ENCODE data around the gene ATP8B4.
A peak's percentile ranks its signal among the peaks of the same experiment; 100 is the strongest.

Gene ATP8B4

DNA sequence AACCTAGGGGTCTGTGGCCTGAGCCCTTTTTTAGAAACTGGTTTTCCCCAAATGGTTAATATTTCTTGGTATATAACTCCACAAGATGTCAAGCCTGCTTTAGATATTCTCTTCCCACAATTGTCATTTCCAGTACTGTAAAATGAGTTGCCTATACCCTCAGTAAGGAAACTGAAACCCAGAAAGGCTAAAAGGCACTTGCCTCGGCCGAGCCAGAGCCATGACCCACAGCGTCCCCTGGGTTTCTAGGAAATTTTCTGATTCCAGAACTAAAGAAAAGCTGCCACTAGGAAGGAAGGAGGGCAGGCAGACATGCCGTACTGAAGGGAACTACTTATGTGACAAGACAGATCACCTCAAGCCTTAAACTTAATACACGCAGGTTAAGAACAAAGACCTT, 59.1 kb downstream of the ATP8B4 start:
- no peak overlapping the region for H3K4me3 ChIP-seq
- no peaks in the 10 kb centered on the region for H3K9me3 ChIP-seq (ENCODE audit: low read depth, low read length)
- H3K36me3 ChIP-seq (ENCODE audit: insufficient read depth, low read length) = no peaks in the 10 kb centered on the region
- H3K27ac ChIP-seq = no peak overlapping the region
- no peak overlapping the region for H3K9ac ChIP-seq (ENCODE audit: insufficient read length)
- TF ChIP-seq POLR2AphosphoS5 (IDR thresholded peaks at IDR 0.05; ENCODE audit: borderline replicate concordance, low read depth, low read length) = no peak
- no peak for TF ChIP-seq EZH2 (IDR thresholded peaks at IDR 0.05)
- TF ChIP-seq FOXP2 (optimal IDR thresholded peaks at IDR 0.05; ENCODE audit: control extremely low read depth, extremely low read length, insufficient read depth) = no peak
- no peak for DNase-seq (ENCODE audit: low read depth, low spot score)

DNA sequence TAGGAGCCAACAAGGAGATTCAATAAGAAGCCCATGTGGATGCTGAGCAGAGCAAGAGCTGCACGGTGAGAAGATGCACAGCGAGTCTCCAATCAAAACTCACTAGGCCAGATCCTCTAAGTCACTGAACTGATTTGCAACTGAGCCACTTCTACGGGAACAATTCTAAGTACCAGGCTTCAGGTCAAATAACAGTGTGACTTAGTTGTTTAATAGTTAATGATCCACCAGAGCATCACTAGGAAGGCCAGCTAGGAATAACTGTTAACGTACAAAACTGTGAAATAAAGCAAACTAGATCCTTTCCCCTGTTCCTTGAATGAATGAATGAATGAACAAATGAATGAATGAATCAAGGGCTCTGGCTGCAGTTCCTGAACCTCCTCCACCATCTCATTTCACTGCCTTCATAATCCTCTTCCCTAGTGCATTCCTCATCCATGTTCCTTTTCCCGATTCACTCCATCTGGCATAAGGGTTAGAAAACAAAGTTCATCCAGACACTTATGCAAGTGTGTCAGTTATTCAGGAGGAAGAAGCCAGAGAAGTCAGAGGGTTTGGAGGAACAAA, 59.7 kb downstream of the ATP8B4 start:
- Histone ChIP-seq H3K27ac (no peak overlapping the region), H3K36me3 (ENCODE audit: insufficient read depth, low read length) (no peaks in the 10 kb centered on the region), H3K9ac (ENCODE audit: insufficient read length) (no peak overlapping the region), H3K9me3 (ENCODE audit: low read depth, low read length) (no peaks in the 10 kb centered on the region), H3K4me3 (no peak overlapping the region)
- TF ChIP-seq EZH2 (IDR thresholded peaks at IDR 0.05) = no peak
- no peak for TF ChIP-seq FOXP2 (optimal IDR thresholded peaks at IDR 0.05; ENCODE audit: control extremely low read depth, extremely low read length, insufficient read depth)
- TF ChIP-seq POLR2AphosphoS5 (IDR thresholded peaks at IDR 0.05; ENCODE audit: borderline replicate concordance, low read depth, low read length) = no peak
- no peak for DNase-seq (ENCODE audit: low read depth, low spot score)

DNA sequence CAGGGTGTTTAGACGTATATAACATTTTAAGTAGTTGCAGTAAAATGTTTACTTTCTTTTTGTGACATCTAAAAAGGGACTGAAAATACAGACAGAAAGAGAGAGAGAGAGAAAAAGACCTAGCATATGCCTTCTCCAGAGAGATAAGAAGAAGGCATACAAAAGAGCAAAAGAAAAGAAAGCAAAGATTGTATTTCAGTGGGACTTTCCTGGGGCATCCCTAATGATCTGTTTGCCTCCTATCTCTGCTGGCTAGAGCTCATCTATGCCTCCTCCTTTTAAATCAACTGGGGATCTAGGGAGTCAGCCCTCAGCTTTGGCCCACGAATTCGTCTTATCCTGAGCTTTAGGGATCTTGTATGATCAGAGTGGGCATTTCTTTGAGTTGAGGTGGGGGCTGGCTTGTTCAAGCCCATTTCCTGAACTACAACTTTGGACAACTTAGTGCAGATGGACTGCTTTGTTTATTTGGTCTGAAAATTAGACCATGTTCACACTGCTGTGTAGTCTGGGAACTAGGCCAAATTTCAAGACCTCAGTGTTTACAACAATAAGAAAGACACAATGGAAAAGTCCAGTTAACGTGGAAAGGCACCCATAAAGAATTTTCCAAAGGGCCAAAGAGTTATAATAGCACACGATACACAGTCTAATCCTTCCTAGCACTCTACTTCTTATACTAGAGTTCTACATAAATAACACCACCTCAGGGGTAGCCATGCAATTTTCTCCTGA, 61.0 kb downstream of the ATP8B4 start:
- H3K9ac ChIP-seq (ENCODE audit: insufficient read length) = no peak overlapping the region
- no peak for DNase-seq (ENCODE audit: low read depth, low spot score)
- no peak overlapping the region for H3K27ac ChIP-seq
- no peak for TF ChIP-seq EZH2 (IDR thresholded peaks at IDR 0.05)
- TF ChIP-seq POLR2AphosphoS5 (IDR thresholded peaks at IDR 0.05; ENCODE audit: borderline replicate concordance, low read depth, low read length) = no peak
- TF ChIP-seq FOXP2 (optimal IDR thresholded peaks at IDR 0.05; ENCODE audit: control extremely low read depth, extremely low read length, insufficient read depth) = no peak
- no peaks in the 10 kb centered on the region for H3K36me3 ChIP-seq (ENCODE audit: insufficient read depth, low read length)
- no peak overlapping the region for H3K4me3 ChIP-seq
- H3K9me3 ChIP-seq (ENCODE audit: low read depth, low read length) = no peaks in the 10 kb centered on the region

DNA sequence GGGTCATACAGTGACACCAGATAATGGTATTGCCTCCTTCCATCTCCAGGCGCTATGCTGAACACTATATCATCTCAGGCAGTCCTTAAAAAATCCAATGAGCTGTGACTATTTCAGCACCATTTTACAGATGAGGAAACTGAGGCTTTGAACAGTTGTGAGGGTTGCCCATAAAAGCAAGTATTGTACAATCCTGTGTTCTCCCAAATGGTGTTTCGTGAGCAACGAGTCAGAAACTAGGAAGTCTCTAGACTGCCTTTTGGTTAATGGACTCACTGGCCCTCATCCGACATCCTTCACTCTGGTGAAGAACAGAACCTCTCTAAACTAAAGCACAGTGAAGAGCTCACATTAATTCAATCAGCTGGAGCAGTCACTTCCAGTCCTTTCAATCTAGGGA, 61.8 kb downstream of the ATP8B4 start:
- no peaks in the 10 kb centered on the region for H3K36me3 ChIP-seq (ENCODE audit: insufficient read depth, low read length)
- H3K9ac ChIP-seq (ENCODE audit: insufficient read length) = no peak overlapping the region
- no peak for DNase-seq (ENCODE audit: low read depth, low spot score)
- TF ChIP-seq POLR2AphosphoS5 (IDR thresholded peaks at IDR 0.05; ENCODE audit: borderline replicate concordance, low read depth, low read length) (no peak), FOXP2 (optimal IDR thresholded peaks at IDR 0.05; ENCODE audit: control extremely low read depth, extremely low read length, insufficient read depth) (no peak), EZH2 (IDR thresholded peaks at IDR 0.05) (no peak)
- no peak overlapping the region for H3K4me3 ChIP-seq
- no peak overlapping the region for H3K27ac ChIP-seq
- H3K9me3 ChIP-seq (ENCODE audit: low read depth, low read length) = no peaks in the 10 kb centered on the region

DNA sequence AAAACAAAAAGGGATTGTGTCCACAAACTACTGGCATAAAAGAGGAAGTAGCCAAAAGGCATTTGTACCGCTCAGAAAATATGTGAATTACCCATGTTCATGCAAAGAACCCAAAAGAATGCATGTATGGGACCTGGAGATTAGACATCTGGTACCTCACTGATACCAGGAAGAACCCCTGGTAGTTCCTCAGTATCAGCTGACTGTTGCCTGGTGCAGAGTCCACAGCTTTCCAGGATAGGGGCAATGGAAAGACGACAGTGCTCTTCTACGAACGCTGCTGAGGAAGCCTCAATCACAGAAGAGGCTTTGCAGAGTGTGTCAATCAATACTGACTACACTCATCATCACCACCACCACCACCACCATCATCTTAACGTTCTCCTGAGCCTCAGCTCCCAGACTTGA, 63.3 kb downstream of the ATP8B4 start:
- H3K36me3 ChIP-seq (ENCODE audit: insufficient read depth, low read length) = no peaks in the 10 kb centered on the region
- H3K4me3 ChIP-seq = no peak overlapping the region; the same call in 1 of the 2 replicates
- DNase-seq (ENCODE audit: low read depth, low spot score) = no peak
- no peak for TF ChIP-seq EZH2 (IDR thresholded peaks at IDR 0.05)
- no peak for TF ChIP-seq POLR2AphosphoS5 (IDR thresholded peaks at IDR 0.05; ENCODE audit: borderline replicate concordance, low read depth, low read length)
- TF ChIP-seq FOXP2 (optimal IDR thresholded peaks at IDR 0.05; ENCODE audit: control extremely low read depth, extremely low read length, insufficient read depth) = no peak
- no peaks in the 10 kb centered on the region for H3K9me3 ChIP-seq (ENCODE audit: low read depth, low read length)
- H3K9ac ChIP-seq (ENCODE audit: insufficient read length) = no peak overlapping the region
- peak overlapping the region; percentile 92 for H3K27ac ChIP-seq

DNA sequence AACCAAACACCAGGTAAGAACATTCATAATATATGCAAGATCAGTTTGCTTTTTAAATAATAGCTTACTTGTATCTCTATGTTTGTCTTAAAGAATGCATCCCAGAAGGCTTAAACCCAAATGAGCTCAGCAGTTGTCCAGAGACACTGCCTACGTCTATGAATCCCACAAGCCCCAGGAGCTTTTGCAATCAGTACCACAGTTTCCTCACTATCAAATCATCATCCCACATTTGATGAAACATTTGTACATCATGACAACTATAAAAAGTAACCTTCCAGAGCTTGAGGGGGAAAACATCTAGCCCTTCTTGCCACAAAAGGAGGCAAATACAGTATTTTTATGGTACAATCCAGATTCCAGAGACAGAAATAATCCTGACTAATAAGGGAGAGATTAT, 63.7 kb downstream of the ATP8B4 start:
- Histone ChIP-seq H3K9me3 (ENCODE audit: low read depth, low read length) (no peaks in the 10 kb centered on the region), H3K36me3 (ENCODE audit: insufficient read depth, low read length) (no peaks in the 10 kb centered on the region), H3K4me3 (peak overlapping the region; percentile 66), H3K27ac (peak overlapping the region; percentile 92), H3K9ac (ENCODE audit: insufficient read length) (no peak overlapping the region)
- DNase-seq (ENCODE audit: low read depth, low spot score) = peak; percentile 12
- TF ChIP-seq POLR2AphosphoS5 (IDR thresholded peaks at IDR 0.05; ENCODE audit: borderline replicate concordance, low read depth, low read length) = no peak
- TF ChIP-seq EZH2 (IDR thresholded peaks at IDR 0.05) = no peak
- no peak for TF ChIP-seq FOXP2 (optimal IDR thresholded peaks at IDR 0.05; ENCODE audit: control extremely low read depth, extremely low read length, insufficient read depth)

DNA sequence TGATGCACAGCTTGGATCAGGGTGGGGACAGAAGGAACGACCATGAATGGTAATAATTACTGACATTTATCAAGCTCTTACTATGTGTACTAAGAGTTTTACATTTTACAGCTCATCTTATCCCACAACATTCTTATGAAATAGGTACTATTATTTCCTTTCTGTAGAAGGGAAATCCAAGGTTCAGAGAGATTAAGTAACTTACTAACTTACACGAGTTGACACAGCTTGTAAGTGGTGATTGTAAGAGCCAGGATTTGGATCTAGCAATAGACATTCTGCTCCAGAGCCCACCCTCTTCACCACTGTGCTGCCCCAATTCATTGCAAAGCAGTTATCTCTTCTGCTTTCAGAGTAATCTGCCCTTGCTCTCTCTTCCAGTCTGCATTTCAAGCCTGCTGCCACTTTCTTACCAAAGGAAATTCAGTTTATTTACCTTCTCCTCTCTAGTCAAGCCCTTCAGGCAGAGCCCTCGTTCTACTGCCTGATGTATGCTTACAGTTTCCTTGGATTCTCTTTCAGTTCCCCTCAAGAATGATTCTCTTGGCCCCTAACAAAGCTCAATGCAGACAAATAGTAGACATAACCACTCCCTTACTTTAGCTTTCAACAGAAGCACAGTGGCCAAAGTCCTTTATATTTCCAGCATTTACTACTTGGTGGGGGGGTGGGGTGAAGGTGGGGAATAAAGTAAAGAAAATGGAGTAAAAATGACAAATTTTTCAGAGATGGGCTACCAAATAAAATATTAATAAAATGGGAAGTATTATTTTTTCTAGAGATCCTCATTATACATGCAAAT, 65.8 kb downstream of the ATP8B4 start:
- Histone ChIP-seq H3K9me3 (ENCODE audit: low read depth, low read length) (no peaks in the 10 kb centered on the region), H3K9ac (ENCODE audit: insufficient read length) (no peak overlapping the region), H3K4me3 (no peak overlapping the region), H3K36me3 (ENCODE audit: insufficient read depth, low read length) (no peaks in the 10 kb centered on the region), H3K27ac (no peak overlapping the region)
- no peak for DNase-seq (ENCODE audit: low read depth, low spot score)
- TF ChIP-seq POLR2AphosphoS5 (IDR thresholded peaks at IDR 0.05; ENCODE audit: borderline replicate concordance, low read depth, low read length) (no peak), FOXP2 (optimal IDR thresholded peaks at IDR 0.05; ENCODE audit: control extremely low read depth, extremely low read length, insufficient read depth) (no peak), EZH2 (IDR thresholded peaks at IDR 0.05) (no peak)

DNA sequence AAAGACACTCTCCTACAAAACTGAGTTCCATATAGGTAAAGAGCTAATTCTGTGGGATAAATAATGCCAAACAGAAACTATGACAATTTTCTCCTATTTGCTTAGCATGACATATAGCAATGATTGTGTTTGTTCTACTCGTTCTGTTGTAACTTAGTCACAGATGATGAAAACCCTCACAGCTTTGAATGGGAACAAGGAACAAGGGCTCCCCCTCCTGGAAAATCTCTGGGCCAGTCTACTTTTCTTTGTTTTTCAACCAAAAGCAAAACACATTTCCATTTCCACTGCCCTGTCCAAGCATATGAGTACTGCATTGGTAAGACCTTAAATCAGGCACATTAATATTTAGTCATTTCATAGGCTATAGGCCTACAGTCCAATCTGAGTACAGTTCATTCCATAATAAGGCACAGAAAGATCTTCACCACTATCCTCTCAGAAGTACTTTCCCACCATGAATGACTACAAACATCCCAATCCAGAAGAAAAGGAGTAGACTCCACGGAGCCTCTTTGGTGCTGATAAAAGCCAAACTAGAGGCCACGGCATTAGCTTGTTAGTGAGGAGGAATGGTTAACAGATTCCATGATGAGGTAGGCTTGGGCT, 67.1 kb downstream of the ATP8B4 start:
- TF ChIP-seq FOXP2 (optimal IDR thresholded peaks at IDR 0.05; ENCODE audit: control extremely low read depth, extremely low read length, insufficient read depth) (no peak), POLR2AphosphoS5 (IDR thresholded peaks at IDR 0.05; ENCODE audit: borderline replicate concordance, low read depth, low read length) (no peak), EZH2 (IDR thresholded peaks at IDR 0.05) (no peak)
- H3K36me3 ChIP-seq (ENCODE audit: insufficient read depth, low read length) = no peaks in the 10 kb centered on the region
- H3K27ac ChIP-seq = no peak overlapping the region
- H3K4me3 ChIP-seq = no peak overlapping the region
- no peaks in the 10 kb centered on the region for H3K9me3 ChIP-seq (ENCODE audit: low read depth, low read length)
- H3K9ac ChIP-seq (ENCODE audit: insufficient read length) = no peak overlapping the region
- DNase-seq (ENCODE audit: low read depth, low spot score) = peak; percentile 34
